ENCODE data around the gene PAX8.
A peak's percentile ranks its signal among the peaks of the same experiment; 100 is the strongest.
"Not testable (repeated sequence)": the region's sequence is repeated elsewhere in the genome, so short reads cannot be mapped to it uniquely, and the experiment has no call there.

The PAX8 gene

DNA sequence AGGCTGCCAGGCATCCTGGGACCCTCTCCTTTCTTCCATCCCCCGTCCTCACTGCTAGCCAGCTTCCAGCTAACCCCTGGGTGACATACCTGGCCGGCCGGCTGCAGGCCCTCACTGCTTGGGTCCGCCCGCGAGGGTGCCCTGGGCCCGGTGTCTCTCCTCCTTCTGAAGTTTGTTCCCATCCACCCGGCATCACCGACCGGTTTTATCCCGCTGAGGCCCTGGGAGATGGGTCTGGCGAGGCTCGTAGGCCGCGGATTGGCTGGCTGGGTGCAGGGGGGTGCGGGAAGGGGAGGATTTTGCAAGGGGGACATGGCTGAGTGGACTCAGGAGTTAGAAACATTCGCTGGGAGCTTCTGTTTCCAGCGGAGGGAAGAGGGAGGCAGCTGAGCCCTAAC, at the start of gene PAX8:
PAX8 (minus strand) TSS at position 180 of the 398 bp plus-strand sequence. CDS start 527 bp downstream, outside the sequence.
- DNase-seq (ENCODE audit: low read depth in 2 of 2) = no peak

DNA sequence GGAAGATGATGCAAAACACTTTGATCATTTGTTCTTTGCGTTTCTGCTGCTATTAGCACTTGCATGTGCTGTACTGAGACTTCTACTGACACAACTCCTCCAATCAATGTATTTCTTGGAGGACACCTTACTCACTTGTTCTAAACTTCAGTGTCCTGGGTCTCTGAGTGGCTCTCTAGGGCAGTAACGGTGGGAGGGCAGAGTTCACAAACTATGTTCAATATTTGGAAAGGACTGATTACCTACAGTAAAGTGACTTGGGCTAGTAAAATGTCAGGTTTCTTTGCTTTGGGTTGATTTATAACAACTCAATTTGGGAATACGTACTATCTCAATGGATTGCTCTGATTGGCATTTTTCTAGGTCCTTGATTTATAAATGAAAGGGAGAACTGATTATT, 49.3 kb upstream of the PAX8 start:
- no peak for DNase-seq (ENCODE audit: low read depth in 2 of 2)

DNA sequence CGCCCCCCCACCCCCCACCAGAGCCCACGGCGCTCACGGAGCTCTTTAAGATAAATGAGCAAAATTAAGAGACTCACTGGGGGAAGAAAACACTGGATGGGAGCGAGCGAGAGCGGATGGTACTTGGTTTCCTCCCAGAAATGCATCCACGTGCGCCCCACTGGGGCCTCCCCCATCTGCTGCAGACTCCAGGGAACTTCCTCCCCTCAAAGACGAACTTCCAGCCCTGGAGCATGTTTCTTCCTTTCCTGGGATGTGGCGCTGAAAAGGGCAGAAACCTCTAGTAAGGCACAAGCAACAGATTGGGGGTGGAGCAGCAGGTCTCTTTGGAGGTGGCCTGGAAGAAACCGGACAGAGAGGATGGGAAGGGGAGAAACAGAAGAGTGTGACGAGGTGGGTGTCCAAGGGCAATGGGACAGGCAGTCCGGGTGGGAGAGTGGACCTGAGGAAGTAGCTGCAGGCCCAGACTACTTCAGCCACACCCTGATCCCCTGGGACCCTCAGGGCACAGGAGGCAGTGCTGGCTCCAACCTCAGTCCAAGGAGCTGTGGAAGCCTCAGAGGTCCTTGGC, 46.5 kb upstream of the PAX8 start:
- not testable (repeated sequence) for DNase-seq (ENCODE audit: low read depth in 2 of 2)

DNA sequence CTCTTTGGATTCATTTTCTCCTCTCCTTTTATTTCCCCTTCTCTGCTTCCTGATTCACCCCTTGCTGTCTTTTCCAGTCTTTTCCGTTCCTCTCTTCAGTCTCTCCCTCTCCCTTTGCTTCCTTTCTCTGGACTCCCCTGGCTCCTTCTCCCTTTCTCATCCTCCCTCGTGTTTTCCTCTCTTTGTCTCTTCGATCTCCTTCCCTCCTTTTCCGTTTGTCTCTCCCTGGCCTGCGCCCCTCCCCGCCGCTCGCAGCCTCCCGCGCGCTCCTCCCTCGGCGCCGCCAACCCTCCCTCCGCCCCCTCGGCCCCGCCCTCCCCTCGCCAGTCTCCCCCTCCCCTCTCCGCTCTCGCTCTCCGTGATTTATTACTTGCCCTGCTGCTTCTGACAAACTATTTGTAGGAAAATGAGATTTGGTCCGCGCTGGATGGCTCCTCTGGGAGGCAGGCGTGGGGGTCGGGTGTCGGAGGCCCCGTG, 46.0 kb upstream of the PAX8 start:
- peak in 1 of 2 donors; percentile 1 for DNase-seq (ENCODE audit: low read depth in 2 of 2)

DNA sequence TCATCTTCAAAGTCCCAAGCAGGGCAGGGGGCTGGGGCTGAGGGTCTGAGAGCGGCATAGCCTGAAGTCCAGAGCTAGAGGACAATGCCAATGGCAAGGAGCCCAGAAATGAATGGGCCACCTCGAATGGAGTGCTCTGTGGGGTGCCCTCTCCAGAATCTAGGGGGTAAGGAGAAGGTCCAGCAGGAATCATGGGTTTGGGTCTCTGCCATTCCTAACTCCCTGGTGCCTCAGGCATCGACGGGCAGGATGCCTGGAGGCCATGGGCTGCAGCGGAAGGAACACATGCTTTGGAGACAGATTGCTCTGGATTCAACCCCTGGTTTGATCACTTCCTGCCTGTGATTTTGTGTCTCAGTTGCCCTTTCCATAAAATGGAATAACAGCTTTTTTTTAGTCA, 44.4 kb upstream of the PAX8 start:
- not testable (repeated sequence) for DNase-seq (ENCODE audit: low read depth in 2 of 2)

DNA sequence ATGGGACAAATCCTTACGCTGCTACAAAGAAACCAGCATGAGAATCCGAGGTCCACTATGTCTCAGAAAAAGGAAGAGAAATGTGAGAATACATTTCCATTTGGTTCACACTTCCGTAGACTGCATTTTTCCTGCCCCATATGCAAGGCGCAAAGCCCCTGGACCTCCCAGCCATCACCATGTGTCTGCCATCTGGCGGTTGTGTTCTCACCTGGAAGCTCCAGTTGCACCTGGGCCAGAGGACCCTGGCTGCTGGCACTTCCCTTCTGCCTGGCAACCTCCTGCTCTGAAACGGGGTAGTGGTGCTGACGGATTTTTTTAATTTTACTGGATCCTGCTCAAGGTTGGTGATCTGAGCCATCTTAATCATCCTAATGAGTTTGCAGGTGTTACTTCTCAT, 41.4 kb upstream of the PAX8 start:
- not testable (repeated sequence) for DNase-seq (ENCODE audit: low read depth in 2 of 2)

DNA sequence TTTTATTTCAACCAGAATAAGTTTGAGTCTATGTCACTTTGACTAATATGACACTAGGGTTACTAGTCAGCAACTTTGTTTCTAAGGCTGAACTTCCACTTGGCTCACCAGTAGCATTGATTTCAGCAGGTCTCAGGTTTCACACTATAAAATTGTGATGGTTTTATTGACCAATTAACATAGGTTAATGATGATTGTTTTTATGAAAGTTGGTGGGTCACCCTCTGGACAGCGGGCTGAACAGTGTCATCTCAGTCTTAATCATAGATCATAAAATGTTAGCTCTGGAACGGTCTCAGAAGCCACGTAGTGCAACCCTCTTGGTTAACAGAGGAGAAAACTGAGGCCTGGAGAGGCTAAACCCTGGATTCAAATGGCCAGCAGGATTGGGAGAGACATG, 40.2 kb upstream of the PAX8 start:
- not testable (repeated sequence) for DNase-seq (ENCODE audit: low read depth in 2 of 2)

DNA sequence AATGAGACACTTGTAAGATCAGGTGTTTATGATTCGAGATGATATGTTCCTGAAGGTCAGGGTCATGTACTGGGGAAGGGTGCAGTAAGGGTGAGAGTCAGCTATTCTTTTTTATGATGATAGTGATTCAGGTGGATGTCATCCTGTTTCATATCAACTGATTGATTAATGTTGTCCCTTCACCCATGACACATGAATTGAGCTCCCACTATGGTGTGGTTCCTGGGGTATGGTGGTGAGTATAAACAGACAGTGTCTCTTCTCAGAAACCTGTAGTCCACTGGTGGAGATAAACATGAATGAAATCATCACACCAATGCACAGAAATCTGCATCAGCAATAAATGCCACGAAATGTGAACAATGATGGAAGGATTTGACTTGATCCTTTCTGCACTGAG, 37.4 kb upstream of the PAX8 start:
- DNase-seq (ENCODE audit: low read depth in 2 of 2) = no peak

DNA sequence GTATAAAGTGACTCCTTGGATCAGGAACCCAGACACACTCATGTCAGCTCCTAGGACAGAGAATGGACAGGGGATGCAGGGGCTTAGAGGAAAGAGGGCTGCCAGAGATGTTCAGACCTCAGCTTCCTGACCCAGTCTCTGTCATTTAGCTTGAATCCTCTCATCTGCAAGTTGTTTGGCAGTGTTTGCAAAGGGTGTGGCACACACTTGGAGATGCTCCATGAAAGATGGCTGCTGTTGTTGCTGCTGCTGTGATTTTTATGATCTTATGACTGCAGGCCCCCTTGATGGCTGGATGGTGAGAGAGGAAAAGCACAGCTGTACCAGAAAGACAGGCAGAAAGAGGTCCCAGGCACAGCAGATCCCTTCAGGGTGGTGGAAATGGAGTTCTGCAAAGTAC, 35.9 kb upstream of the PAX8 start:
- not testable (repeated sequence) for DNase-seq (ENCODE audit: low read depth in 2 of 2)

DNA sequence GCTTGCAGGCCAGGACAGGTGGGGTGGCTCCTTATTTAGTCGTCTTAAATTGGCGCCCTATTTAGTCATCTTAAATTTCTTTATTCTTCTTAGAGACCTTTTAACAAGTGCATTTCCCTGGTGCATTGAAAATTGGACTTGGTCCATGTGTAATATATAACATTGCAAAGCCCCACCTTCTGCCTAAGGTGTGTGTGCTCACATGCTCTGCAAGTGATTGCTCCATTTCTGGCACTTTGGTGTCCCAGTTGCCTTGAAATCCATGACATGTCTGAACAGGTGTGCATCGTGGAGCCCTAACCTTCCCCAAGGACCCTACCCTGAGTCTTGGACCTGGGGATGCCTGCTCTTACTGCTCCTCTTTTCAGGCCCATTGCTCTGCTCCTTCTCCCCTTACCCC, 35.5 kb upstream of the PAX8 start:
- not testable (repeated sequence) for DNase-seq (ENCODE audit: low read depth in 2 of 2)

DNA sequence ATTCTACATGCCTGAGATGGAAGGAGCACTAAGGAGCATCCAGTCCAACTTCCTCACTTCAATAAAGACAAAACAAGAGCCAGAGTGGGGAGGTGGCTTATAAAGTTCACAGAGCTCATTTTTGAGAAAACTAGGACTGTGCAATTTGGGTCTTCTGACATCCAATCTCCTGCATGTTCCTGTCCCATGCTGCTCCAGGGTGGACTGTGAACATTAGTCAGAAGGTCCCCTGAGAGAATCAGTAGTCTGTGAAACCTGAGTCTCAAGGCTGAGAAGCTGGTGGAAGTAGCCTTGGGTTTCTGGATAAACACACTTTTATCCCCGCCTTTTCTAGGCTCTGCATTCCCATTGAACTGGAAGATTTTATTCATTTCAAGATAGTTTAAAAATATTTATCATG, 33.1 kb upstream of the PAX8 start:
- not testable (repeated sequence) for DNase-seq (ENCODE audit: low read depth in 2 of 2)

DNA sequence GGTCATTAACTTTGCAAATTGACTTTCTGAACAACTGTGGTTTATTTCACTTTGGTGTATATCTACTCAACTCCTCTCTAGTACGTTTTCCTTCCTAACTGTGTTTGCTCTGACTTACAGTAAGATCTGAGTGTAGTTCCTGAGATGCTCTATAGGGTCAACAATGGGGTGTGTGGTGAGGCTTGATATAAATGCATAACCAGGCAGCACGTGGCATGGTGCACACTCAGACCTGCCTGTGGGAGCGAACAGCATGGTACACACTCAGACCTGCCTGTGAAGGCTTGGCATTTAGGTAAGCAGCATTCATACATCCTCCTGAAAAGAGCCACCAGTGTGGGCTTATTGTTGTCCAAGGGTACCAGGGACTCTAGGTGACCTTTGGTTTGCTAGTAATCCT, 32.5 kb upstream of the PAX8 start:
- DNase-seq (ENCODE audit: low read depth in 2 of 2) = not testable (repeated sequence)

DNA sequence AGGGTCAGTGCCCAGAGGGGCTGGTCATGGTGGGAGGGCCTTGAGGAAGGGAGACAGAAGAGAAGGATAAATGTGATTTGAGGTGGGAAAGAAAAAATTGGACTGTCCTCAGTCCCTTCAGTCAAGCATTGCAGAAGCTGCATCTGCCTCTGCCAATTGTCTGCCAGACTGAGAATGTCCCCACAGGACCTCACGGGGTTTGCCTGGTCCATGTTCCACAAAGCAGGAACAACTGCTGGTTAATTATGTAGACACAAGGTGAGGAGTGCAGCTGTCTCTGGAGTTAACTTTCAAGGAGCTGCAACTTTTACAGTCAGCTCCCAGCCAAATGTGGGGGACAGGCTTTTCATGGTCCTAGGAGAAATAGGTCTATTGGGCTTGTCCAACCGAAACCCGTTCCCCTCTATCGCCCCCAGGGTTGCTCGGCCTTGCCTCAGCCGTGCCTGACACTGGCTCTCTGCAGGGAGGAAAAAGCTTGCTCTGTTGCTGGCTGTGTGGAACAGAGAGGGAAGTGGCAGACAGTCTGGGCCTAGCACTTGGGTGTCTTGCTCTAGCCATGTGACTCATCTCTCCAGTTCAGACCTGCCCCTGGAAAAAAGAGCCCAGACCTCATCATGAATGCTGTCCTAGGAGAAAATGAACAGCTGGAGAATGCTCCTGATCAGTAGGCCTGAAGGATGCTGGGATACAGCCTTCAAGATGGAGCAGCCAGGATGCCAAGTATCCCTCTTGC, 31.1 kb upstream of the PAX8 start:
- no peak for DNase-seq (ENCODE audit: low read depth in 2 of 2)

DNA sequence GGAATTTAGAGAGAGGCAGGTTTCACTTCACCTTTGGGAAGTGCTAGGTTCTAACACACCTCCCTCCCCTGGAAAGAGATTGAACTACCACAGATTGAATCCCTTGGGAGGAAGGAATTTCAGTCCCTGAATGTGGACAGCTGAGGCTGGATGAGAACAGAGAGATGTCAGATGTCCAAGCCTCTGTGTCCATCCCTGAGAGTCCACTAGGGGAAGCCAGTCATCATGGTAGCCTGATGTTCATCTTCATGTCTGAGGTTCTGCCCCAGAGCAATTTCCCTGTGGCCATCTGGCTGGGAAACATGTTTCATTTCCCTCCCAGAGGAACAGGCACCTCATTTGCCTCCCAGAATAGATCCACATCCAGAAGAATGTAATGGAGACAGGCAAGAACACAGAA, 30.1 kb upstream of the PAX8 start:
- not testable (repeated sequence) for DNase-seq (ENCODE audit: low read depth in 2 of 2)

DNA sequence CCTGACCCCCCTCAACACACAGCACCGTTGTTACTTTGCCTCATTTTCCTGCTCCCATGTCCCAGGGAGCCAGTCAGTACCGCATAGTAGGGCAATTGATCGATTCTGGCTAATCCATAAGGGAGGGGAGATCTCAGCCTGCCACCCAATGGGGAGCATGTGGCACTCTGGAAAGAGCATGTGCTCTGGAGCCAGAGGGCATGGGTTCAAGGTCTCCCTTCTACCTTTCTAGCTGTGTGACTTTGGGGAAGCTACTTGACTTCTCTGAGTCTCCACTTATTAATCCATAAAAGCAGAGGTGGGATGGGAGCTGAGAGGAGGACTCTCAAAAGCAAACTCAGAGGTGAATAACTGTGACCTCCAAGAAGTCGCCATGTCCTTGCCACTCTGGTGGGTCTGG, 27.5 kb upstream of the PAX8 start:
- DNase-seq (ENCODE audit: low read depth in 2 of 2) = not testable (repeated sequence)

DNA sequence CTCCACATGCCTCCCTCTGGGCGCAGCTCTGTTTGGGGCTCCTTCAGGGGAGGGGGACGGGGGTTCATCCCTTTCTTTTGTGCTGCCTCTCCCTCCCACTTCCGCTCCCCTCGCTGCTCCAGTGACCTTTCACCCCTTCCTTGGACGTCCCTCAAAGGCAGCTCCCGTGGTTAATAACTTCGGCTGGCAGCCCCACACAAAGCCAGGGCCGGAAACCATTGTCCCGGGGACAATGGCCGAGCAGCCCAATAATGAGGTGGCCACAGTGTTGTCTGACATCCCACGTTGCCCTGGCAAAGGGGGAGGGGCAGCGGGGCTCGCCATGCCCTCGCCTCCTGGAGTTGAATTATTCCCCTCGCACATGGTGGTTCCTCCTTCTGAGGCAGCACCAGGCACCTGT, 27.0 kb upstream of the PAX8 start:
- DNase-seq (ENCODE audit: low read depth in 2 of 2) = not testable (repeated sequence)

DNA sequence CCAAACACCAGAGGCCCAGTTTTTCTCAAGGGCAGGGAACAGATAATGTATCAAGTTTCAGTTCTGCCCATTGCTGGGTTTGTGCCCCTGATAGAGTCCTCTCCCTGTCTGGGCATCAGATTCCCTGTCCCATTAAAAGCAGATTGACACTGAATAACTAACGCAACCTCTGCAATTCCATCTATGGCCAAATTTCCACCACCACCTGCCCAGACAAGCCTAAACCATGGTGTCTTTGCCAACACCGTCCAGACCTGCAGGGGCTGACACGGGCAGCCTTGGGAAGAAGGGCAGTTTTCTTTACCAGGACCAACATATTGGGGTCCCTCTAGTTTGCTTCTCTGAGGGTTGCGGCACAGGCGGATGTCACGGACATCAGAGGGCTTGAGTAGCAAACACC, 26.4 kb upstream of the PAX8 start:
- no peak for DNase-seq (ENCODE audit: low read depth in 2 of 2)

DNA sequence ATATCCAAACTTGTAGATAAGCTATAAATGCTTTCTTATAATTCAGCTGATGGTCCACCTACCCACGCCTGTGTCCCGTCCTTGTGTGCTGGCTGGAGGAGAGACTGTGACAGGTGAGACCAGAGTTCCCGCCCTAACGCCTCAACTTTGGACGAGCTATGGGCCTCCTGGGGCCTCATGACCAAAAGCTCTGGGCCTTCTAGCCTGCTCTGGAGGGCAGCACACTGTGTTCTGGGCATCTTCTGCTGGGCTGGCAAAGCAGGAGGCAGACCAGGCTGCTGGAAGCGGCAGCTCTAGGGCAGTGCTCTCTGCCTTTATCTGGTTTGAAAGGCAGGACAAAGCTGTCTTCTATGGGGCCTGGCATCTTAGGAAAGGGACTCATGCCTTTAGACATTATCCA, 26.0 kb upstream of the PAX8 start:
- DNase-seq (ENCODE audit: low read depth in 2 of 2) = no peak

DNA sequence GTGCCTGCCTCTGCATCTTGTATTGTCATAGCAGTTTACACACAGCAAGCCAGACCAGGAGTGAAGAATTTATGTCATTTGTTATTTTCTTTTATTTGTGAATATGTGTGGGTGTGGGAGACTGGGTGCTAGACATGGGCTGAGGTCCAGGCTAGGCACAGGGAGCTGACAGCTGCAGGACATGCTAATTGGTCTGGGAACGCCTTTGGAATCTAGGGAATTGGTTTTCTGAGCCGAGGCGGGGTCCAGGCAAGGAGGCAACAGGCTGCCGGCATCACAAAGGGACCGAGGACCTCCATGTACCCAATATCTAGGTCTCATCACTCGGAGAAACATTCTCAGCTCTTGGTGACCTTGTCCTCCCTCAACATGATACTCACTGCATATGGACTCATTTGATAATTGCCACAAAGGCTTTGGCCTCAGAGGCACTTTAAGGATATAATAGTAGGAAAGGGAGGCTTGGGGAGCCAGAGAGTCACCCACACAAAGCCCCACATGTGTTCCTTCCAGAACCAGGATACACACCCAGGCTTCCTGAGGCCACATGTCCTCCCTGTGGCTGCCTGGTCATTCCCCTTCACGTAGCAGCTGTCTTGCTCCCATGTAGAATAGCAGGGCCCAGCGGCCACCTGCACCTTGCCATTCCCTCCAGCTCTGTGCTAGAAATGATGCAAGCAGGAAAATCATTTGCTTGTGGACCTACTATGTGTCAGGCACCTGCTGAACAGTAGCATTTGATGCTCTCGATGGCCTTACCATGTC, 23.7 kb upstream of the PAX8 start:
- DNase-seq (ENCODE audit: low read depth in 2 of 2) = not testable (repeated sequence)

DNA sequence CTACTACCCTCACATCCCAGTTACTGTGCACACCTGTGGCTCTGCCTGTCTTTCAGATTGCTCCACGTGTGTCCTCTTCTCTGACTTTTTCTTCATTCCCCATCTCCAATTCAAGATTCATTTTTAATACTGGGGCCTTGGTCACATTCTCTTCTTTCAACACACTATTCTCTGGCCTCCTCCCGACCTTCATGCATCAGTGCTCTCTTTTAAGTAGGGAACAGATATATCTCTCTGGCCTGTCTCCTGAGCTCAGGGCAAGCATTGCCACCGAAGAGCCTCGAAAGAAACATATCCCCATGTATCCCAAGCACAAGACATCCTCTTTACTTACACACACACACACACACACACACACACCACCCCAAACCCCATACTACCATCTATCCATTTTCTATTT, 21.6 kb upstream of the PAX8 start:
- no peak for DNase-seq (ENCODE audit: low read depth in 2 of 2)

DNA sequence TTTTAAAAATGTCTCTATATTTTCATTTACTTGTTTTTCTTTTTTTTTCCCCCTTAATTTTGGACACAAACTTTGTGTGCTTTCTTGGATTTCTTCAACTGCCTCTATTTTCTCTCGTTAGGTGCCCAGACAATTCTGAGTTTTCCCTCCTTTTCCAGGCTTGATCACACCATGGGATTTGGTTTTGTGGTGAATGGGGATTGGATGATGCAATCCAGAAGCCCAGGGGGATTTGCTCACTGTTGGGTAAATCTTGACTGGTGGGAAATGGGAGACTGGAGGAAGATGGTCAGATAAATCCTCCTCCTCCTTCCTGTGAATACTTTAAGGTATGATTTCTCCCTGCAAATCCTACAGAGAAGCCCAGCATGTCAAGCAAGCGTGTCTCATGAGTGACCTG, 19.5 kb upstream of the PAX8 start:
- DNase-seq (ENCODE audit: low read depth in 2 of 2) = no peak

DNA sequence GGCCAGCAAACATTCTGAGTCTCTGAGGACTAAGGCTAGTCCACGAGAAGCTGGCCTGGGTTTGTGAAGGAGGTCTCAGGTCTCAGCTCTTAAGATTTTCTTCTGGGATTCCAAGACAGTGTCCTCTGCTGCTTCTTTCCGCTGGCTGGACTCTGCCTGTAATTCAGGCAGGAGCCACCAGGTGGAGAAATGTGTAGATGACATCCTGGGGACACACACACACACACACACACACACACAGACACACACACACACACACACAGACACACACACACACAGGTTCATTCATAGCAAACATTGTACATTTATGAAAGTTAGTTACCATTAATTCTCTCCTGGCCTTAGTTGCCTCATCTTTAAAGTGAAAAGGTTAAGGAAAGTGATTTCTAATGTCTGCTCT, 18.9 kb upstream of the PAX8 start:
- DNase-seq (ENCODE audit: low read depth in 2 of 2) = not testable (repeated sequence)

DNA sequence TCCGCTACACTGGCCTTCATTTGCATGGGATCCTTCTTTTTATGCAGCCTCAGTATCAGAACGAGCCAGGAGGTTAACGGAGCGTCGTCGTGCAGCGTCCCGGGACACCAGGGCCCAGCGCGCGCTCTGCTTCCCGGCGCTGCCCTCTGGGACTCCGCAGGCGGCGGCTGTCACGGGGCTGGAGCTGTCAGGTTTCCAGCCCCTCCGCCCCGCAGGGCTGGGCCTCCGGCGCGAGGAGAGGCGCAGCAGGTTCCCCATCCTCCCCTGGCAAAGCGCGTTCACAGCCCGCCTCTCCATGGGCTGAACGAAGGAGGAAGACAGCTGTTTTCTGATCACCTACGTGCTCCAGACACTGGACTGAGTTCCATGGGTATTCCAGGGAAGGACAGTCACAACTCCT, 12.5 kb upstream of the PAX8 start:
- no peak for DNase-seq (ENCODE audit: low read depth in 2 of 2)
